GM12872 (cell line): Measurements from ENCODE around the gene MFAP2.

ENCODE experiments used
- CTCF ChIP-seq: IDR thresholded peaks from 3 replicates; pipeline ENCODE4 v1.5.1; 2011; ENCODE audit warnings: low read depth, mild to moderate bottlenecking, low read length, moderate library complexity; ENCODE audit not compliant: insufficient read depth

Gene MFAP2

GRCh38 chr1:16973215-16973614 lies 7.2 kb downstream of the MFAP2 start:
- no peak for TF ChIP-seq CTCF

- TF ChIP-seq CTCF: no peak
Measured at GRCh38 chr1:16972189-16972895, 8.1 kb downstream of the MFAP2 start.

GRCh38 chr1:16971341-16972188 lies 8.9 kb downstream of the MFAP2 start:
- no peak for TF ChIP-seq CTCF

- TF ChIP-seq CTCF: no peak
Measured at GRCh38 chr1:16970132-16970910, 10.1 kb downstream of the MFAP2 start.

GRCh38 chr1:16969651-16970050 lies 10.8 kb downstream of the MFAP2 start:
- no peak for TF ChIP-seq CTCF

- no peak for TF ChIP-seq CTCF
Measured at GRCh38 chr1:16969057-16969611, 11.3 kb downstream of the MFAP2 start.

- no peak for TF ChIP-seq CTCF
Measured at GRCh38 chr1:16968372-16968771, 12.0 kb downstream of the MFAP2 start.
